ENCODE data around the gene ATRN.

Gene ATRN

DNA sequence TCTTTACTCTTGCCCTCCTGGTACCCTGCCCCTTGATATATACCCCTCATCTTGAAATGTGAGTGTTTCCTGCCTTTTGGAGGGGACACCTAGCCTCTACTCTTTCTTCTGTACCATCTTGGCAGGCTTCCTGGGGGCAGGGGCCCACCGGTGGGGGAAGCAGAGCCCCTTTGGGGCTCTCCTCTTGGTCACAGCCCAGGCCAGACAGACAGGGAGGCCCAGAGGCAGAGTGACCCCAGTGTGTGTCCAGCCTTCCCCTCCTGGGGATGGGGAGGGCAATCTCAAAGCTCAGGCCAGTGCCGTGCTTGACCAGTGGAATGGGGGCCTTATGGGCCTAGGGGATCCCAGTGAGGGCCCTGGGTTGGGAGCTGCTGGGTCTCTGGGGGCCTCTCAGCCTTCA, 207.4 kb downstream of the ATRN start:
- no peak for DNase-seq (ENCODE audit: low read depth)

DNA sequence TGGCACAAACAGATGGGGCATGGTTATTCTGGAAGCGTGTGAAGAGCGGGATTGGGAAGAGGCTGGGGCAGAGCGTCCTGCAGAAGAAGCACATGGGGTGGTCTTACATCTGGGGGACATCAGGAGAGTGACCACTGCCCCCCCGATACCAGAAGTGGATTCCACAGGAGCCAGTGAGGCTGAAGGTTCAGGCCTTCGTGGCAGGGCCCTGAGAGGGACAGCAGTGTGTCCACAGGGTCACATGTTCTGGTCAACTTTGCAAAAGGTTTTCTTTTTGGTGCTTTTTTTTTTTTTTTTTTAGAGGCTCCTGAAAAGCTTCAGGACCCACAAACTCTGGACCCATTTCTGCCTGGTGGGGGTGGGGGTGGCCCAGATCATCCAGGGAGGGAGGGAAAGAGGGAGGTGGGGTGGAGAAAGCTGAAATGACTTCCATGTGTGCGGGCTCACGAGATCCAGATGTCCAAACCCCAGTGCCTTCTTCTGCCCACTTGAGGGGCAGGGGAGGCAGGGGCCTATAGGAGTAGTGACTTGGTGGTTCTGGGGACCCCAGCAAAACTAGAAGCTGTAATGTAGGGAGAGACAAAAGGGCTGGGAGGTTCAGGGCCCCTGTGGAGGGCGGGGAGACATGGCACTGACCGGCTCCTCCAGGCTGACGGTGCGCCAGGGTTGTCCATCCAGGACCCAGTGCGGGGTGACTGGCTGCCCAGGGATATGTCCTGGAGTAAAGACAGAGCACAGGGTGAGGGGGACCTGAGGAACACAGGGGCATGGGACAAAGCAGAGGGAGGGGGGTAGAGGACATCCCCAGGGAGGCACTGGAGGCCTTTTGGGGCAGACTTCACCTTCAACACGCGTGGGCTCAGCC, 208.3 kb downstream of the ATRN start:
- no peak for DNase-seq (ENCODE audit: low read depth)

DNA sequence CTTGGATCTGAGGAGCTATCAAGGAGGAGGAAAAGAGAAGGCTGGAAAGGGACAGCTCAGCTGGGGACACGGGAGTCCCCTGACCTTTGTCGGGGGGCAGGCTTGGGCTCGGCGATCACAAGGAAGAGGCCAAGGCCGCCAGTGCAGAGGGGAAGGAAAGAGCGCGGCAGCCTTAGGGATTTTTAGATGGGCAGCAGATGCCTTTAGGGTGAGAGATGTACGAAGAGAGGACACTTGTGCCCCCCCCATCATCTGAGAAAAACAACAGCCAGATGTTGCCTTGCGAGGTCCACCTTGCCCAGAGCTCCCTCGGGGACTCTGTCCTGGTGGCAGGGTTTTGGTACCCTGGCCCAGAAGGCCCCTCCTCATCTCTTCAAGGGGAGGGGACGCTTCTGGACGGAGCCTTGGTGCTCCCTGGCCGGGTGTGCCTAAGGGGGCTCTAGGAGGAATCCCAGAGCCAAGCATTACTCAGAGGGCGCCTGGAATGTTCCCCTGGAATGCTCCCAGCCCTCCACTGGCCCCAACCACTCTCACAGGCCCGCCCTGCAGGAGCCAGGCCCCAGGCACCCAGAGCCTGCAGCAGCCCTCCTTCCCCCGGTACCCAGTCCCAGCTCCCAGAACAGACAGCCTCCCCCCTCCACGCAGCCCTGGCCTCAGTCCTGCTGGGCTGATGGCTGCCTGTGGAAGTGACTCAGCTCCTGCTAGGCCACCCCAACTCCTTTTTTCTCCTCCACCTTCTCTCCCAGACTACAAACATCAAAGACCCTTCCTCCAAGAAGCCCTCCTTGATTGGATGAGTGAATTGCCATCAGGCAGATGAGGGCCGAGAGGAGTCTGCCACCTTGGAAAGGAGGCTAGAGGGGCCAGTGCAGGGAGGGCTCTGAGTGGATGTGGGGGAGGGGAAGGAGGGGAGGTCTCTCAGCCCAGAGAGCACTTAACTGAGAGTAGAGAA, 209.2 kb downstream of the ATRN start:
- DNase-seq (ENCODE audit: low read depth): peak; percentile 40

GRCh38 chr20:3680701-3681351, 210.0 kb downstream of the ATRN start:
- no peak for DNase-seq (ENCODE audit: low read depth)

GRCh38 chr20:3681352-3681930, 210.6 kb downstream of the ATRN start:
- DNase-seq (ENCODE audit: low read depth): no peak

GRCh38 chr20:3681931-3682781, 211.3 kb downstream of the ATRN start, which contains the start of gene ADAM33:
ADAM33 (minus strand) TSS chr20:3682010; CDS start chr20:3682004, 6 bp downstream.
- DNase-seq (ENCODE audit: low read depth): no peak

DNA sequence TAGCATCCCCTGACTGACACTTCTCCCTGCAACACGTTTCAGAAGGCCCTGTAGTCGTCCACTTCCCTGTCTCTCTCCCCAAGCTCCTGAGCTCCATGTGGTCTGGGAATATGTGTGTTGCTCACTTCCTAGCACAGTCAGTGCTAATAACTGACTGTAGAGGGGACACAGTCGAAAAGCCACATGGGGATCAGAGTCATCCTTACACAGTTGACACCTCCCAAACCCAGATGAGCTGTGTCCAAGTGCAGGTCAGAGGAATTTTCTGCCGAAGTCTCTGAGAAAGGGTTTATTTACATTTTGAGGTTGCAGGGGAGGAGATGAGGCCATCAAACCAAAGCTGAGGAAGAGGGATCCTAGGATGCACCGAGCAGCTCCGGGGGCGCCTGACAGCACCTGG, 214.5 kb downstream of the ATRN start:
- no peak for DNase-seq (ENCODE audit: low read depth)

DNA sequence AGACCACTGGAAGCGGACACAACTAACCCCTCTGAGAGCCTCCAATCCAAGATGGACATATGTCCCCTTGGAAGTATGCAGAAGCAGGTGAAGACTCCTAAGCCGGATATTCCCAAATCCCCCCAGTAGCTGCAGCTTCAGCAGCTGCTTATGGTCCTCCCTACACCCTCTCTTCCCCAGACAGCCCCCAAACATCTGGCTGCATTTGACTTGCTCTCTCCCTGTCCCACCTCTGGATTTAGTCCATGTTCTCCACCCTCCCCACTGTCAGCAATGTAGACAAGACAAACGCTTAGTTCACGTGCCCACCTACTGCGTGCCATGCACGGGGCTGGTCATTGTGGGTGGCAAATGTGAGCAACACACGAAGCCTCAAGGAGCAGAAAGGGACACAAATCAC, 215.6 kb downstream of the ATRN start:
- DNase-seq (ENCODE audit: low read depth): no peak

- DNase-seq (ENCODE audit: low read depth): peak; percentile 95
These were observed 216.1 kb downstream of the ATRN start for GRCh38 chr20:3686867-3687321.

- peak; percentile 53 for DNase-seq (ENCODE audit: low read depth)
These were observed 216.8 kb downstream of the ATRN start for GRCh38 chr20:3687655-3688054.

DNA sequence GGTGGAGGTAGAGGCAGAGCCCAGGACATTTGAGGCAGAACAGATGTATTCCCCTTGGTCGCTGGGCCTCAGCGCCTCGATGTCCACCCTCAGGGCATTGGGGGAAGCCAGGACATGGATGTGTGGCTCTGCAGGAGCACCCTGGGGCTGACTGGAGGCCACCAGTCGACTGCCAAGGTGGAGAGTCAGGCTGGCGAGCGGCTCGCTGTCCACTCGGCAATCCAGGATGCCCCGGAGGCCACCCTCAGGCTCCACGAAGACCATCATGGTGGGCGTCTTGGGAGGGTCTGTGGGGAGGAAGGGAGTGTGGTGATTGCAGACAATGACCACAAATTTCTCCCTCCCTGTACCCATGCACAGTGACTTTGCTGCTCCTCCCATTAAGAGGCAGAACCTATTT, 219.2 kb downstream of the ATRN start:
- DNase-seq (ENCODE audit: low read depth): no peak

DNA sequence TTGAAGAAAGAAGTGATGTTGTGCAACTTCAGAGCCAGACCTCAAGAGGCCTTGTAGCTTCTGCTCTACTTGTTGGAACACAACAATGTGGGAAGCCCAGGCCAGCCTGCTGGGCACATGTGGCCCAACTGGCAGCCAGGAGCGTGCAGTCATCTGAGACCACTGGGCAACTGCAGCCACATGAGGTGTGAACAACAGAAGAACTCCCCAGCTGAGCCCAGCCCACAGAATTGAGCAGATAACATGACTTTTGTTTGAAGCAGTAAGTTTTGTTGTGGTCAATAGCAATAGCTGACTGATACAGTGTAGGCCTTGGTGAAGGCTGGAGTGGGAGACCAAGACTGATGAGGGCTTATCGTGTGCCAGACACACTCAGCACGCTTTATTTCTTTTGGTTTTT, 219.6 kb downstream of the ATRN start:
- no peak for DNase-seq (ENCODE audit: low read depth)

DNA sequence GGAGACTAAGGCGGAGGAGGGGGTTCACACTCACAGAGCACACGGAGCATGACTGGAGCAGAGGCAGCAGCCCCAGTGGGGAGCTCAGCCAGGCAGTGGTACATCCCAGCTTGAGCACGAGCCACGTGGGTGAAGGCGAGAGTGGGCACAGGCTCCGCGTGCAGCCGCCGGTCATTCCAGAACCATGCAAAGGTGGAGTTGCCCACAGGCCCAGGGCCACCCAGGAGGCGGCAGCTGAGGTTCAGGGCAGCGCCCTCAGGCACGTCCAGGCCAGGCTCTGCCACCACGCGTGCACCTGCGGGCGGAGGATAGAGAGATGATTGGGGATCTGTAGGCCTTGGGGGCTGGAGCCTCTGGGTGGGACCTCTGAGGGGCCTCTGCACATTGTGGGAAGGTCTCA, 220.5 kb downstream of the ATRN start:
- no peak for DNase-seq (ENCODE audit: low read depth)

- no peak for DNase-seq (ENCODE audit: low read depth)
These were observed 221.1 kb downstream of the ATRN start for GRCh38 chr20:3691897-3692296.

GRCh38 chr20:3692706-3693294, 222.0 kb downstream of the ATRN start:
- no peak for DNase-seq (ENCODE audit: low read depth)

DNA sequence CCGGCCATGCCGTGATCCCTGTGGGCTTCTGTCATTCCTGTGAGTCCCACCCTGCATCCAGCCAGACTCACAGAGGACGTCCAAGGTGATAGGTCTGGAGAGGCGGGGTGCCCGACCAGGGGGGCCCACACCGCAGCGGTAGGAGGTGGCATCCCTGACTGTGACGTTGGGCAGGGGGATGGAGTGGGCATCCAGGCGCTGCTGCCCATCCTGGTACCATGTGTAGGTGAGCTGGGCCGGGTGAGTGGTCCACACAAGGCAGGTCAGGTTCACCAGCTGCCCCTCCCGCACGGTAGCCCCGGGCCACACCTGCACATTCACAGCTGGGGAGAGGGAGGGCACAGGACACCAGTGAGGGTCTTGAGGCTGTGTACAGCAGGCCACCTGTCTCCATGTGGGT, 222.6 kb downstream of the ATRN start:
- DNase-seq (ENCODE audit: low read depth): no peak

GRCh38 chr20:3694864-3695263, 224.0 kb downstream of the ATRN start:
- DNase-seq (ENCODE audit: low read depth): no peak

GRCh38 chr20:3696200-3696599, 225.4 kb downstream of the ATRN start:
- no peak for DNase-seq (ENCODE audit: low read depth)

DNA sequence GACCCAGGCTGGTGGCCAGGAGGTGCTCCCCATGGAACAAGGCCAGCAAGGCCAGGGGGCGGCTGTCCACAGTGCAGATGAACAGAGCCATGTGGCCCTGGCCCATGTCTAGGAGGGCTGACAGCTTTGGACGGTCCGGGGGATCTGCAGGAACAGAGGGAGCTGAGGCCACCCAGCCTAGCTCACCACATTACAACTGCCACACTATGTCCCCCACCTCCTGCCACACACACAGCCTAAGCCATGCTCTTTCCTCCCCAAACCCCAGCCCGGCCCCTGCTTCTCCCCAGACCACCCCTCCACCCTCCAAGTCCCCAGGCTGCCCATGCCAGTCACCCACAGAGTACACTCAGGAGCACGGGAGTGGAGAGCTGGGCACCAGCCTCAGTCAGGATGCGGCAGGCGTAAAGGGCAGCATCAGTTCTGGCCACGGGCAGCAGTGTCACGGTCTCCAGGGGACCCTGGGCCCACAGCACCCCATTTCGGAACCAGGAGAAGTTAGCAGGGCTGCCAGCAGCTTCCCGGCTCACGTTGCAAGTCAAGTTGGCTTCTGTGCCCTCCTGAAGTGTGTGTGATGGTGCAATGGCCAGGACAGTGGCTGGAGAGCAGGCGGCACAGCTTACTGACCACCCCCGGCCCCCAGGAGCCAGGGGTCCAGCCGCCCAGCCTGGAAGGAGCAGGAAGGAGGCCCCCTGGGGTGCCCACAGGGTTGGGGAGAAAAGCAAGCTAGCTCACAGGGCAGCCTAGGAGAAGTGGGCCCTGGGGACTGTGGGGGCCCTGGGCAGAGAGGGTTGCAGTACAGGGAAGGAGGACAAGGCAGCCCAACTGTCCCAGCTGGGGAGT, 226.1 kb downstream of the ATRN start:
- no peak for DNase-seq (ENCODE audit: low read depth)
